ENCODE measurements around the gene ARL5C. TPM values are rescaled to one million over a fixed set of nuclear protein-coding genes. Genes with fewer than 3 reads are reported as not detected.

ARL5C gene
- total RNA-seq, 1 experiment from 2014 or later: not detected

DNA sequence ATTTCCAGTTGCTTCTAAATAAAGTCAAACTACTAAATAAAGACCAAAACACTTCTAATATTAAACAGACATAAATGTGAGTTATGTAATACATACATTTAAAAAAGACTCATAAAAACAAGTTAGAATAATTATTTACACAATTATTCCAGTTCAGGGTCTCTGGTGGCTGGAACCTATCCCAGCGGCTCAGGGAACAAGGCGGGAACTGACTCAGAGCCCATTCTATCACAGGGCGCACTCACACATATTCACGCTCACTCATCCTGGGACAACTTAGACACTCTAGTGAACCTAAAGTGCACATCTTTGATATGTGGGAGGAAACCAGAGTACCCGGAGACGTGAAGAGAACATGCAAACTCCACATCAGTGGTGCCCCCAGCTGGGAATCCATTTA lies 39.5 kb downstream of the ARL5C start:
- H3K27me3 Mint-ChIP-seq (ENCODE audit: low read depth): peaks cover 2% of the 10 kb centered on the region
- Histone ChIP-seq H3K23ac (ENCODE audit: insufficient read length, low read depth, low read length) (no peak overlapping the region), H2BK12ac (ENCODE audit: insufficient read length, low read depth, low read length) (no peak overlapping the region), H3K27me3 (ENCODE audit: insufficient read depth, low read length) (no peaks in the 10 kb centered on the region), H4K5ac (ENCODE audit: insufficient read length, low read depth, low read length) (no peak overlapping the region), H3K79me1 (ENCODE audit: insufficient read depth, low read depth, low read length, poor library complexity, severe bottlenecking) (no peaks in the 10 kb centered on the region), H3K14ac (ENCODE audit: insufficient read depth, low read length) (no peak overlapping the region), H3T11ph (ENCODE audit: low read length) (no peak overlapping the region), H3K4ac (ENCODE audit: low read depth, low read length) (no peak overlapping the region), H3K79me2 (ENCODE audit: insufficient read depth, low read length) (no peaks in the 10 kb centered on the region), H3K27ac (ENCODE audit: insufficient read length, low read depth, low read length) (no peak overlapping the region), H3K9me3 (ENCODE audit: control insufficient read depth, low read depth, low read length) (no peaks in the 10 kb centered on the region), H2AK5ac (ENCODE audit: insufficient read length, low read length) (no peak overlapping the region), H4K8ac (replicated peaks; ENCODE audit: insufficient read length, low read depth, low read length) (no peak overlapping the region), H4K91ac (ENCODE audit: insufficient read length, low read depth, low read length) (no peak overlapping the region), H3K56ac (ENCODE audit: insufficient read length, low read depth, low read length) (no peak overlapping the region), H3K9ac (ENCODE audit: extremely low read depth, insufficient read length, low read length) (no peak overlapping the region), H3K4me1 (ENCODE audit: insufficient read depth, low read length) (no peaks in the 10 kb centered on the region; the same call in 1 of the 2 replicates), H2BK20ac (ENCODE audit: low read depth, low read length, poor library complexity, severe bottlenecking) (no peak overlapping the region), H3K18ac (ENCODE audit: insufficient read length, low read depth, low read length) (no peak overlapping the region), H4K20me1 (ENCODE audit: control insufficient read depth, insufficient read depth, insufficient read length) (no peaks in the 10 kb centered on the region), H2BK5ac (ENCODE audit: insufficient read length, low read length) (no peak overlapping the region), H2AFZ (ENCODE audit: low read length) (no peak overlapping the region), H3K4me2 (ENCODE audit: insufficient read depth, insufficient read length, low read length) (no peak overlapping the region), H2BK120ac (ENCODE audit: low read depth, low read length, poor library complexity, severe bottlenecking) (no peak overlapping the region), H2BK15ac (ENCODE audit: low read depth, low read length) (no peak overlapping the region), H3K23me2 (ENCODE audit: insufficient read length, low read depth, low read length, poor library complexity, severe bottlenecking) (no peaks in the 10 kb centered on the region)
- WGBS (ENCODE audit: extremely low coverage, insufficient read length, low lambda C conversion rate): no CpG with 5 or more reads among the region's 6 CpGs
- no peak for DNase-seq
- no peak overlapping the region for H3K4me3 Mint-ChIP-seq
- no peaks in the 10 kb centered on the region for H3K36me3 Mint-ChIP-seq (ENCODE audit: insufficient read depth in 1 of 3, low read depth in 3 of 3)
- no peak overlapping the region for H3K27ac Mint-ChIP-seq
- TF ChIP-seq, protein P1, sequence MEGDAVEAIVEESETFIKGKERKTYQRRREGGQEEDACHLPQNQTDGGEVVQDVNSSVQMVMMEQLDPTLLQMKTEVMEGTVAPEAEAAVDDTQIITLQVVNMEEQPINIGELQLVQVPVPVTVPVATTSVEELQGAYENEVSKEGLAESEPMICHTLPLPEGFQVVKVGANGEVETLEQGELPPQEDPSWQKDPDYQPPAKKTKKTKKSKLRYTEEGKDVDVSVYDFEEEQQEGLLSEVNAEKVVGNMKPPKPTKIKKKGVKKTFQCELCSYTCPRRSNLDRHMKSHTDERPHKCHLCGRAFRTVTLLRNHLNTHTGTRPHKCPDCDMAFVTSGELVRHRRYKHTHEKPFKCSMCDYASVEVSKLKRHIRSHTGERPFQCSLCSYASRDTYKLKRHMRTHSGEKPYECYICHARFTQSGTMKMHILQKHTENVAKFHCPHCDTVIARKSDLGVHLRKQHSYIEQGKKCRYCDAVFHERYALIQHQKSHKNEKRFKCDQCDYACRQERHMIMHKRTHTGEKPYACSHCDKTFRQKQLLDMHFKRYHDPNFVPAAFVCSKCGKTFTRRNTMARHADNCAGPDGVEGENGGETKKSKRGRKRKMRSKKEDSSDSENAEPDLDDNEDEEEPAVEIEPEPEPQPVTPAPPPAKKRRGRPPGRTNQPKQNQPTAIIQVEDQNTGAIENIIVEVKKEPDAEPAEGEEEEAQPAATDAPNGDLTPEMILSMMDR (conservative IDR thresholded peaks at IDR 0.05): no peak
- no peaks in the 10 kb centered on the region for H3K9me3 Mint-ChIP-seq
- peaks cover 5 to 7% of the 10 kb centered on the region in 2 experiments; a peak in 2 of 4 replicates for H3K4me1 Mint-ChIP-seq
